Glutamatergic neuron (in vitro differentiated cells): ENCODE data around the gene SLC27A5. TPM values are rescaled to one million over a fixed set of nuclear protein-coding genes. Genes with fewer than 3 reads are reported as not detected.
A peak's percentile ranks its signal among the peaks of the same experiment; 100 is the strongest.

Experiments
- DNase-seq: peaks from one replicate; pipeline ENCODE4 v3.0.0; 2022
- H3K27ac Mint-ChIP-seq: one replicate; pipeline ENCODE4 v1.8.0; 2020; ENCODE audit warnings: mild to moderate bottlenecking, mixed read lengths, inconsistent platforms; ENCODE audit not compliant: unreplicated experiment
- H3K27me3 Mint-ChIP-seq: one replicate; pipeline ENCODE4 v1.8.0; 2020; ENCODE audit warnings: mild to moderate bottlenecking, moderate library complexity, mixed read lengths, inconsistent platforms; ENCODE audit not compliant: unreplicated experiment
- H3K36me3 Mint-ChIP-seq: one replicate; pipeline ENCODE4 v1.8.0; 2020; ENCODE audit warnings: mild to moderate bottlenecking, mixed read lengths, inconsistent platforms; ENCODE audit not compliant: unreplicated experiment
- H3K4me1 Mint-ChIP-seq: one replicate; pipeline ENCODE4 v1.8.0; 2020; ENCODE audit warnings: mild to moderate bottlenecking, low read depth, mixed read lengths, inconsistent platforms; ENCODE audit not compliant: unreplicated experiment
- H3K4me3 Mint-ChIP-seq: one replicate; pipeline ENCODE4 v1.8.0; 2020; ENCODE audit warnings: mild to moderate bottlenecking, mixed read lengths, inconsistent platforms; ENCODE audit not compliant: unreplicated experiment
- H3K9me3 Mint-ChIP-seq: one replicate; pipeline ENCODE4 v1.8.0; 2020; ENCODE audit warnings: mild to moderate bottlenecking, moderate library complexity, mixed read lengths, inconsistent platforms; ENCODE audit not compliant: unreplicated experiment
- total RNA-seq: library from RNA; stranded (reverse); fragmentation: NEBNext Ultra II Directional; extraction: Animal tissue kit (Norgen Biotek cat#: 25700); gene quantifications from one replicate; pipeline ENCODE4 v1.2.1, GENCODE V29; 2021; ENCODE audit not compliant: unreplicated experiment
- TF ChIP-seq, protein P1 (sequence below): fragments of 200-600 bp; sonication (generic); IDR thresholded peaks from one replicate; pipeline ENCODE4 v1.5.0; 2021; ENCODE audit not compliant: partially characterized antibody, unreplicated experiment

SLC27A5 gene
- total RNA-seq, 1 donor from 2014 or later: 7.4 TPM

DNA sequence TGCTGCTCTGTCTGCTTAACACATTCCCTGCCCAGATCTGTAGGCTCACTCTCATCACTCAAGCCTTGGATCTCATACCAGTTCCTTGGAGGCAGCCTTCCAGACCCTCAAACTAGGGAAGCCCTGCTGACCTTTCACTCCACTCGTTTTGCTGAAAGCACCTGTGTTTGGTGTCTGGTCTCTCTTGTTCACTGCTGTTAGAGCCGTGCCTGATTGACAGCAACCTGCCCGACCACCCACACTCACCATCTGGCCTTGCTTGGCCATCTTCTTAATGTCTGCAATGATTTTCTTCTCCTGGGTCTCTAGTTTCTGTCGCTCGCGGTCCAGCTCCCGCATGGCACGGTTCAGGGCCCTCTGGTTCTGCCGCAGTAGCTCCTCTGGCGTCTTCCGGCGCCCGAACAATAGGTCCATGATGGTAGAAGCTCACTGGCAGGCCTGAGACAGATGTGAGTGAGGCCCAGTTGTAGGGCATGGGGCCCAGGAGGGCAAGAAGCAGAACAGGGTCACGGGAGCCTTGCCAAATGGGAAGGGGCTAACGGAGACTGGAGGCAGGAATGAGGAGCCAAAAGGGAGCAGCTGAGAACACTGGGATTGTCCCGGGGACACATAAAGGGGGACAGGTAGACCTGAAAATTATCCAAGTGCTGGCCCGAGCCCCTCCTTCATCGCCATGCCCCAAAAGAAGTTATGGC is 42.2 kb upstream of the SLC27A5 start:
- H3K36me3 Mint-ChIP-seq: no peaks in the 10 kb centered on the region
- peaks cover 21% of the 10 kb centered on the region for H3K9me3 Mint-ChIP-seq
- TF ChIP-seq, protein P1, sequence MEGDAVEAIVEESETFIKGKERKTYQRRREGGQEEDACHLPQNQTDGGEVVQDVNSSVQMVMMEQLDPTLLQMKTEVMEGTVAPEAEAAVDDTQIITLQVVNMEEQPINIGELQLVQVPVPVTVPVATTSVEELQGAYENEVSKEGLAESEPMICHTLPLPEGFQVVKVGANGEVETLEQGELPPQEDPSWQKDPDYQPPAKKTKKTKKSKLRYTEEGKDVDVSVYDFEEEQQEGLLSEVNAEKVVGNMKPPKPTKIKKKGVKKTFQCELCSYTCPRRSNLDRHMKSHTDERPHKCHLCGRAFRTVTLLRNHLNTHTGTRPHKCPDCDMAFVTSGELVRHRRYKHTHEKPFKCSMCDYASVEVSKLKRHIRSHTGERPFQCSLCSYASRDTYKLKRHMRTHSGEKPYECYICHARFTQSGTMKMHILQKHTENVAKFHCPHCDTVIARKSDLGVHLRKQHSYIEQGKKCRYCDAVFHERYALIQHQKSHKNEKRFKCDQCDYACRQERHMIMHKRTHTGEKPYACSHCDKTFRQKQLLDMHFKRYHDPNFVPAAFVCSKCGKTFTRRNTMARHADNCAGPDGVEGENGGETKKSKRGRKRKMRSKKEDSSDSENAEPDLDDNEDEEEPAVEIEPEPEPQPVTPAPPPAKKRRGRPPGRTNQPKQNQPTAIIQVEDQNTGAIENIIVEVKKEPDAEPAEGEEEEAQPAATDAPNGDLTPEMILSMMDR: no peak
- DNase-seq: no peak
- H3K27ac Mint-ChIP-seq: peak overlapping the region; percentile 96
- H3K27me3 Mint-ChIP-seq: peaks cover 19% of the 10 kb centered on the region
- H3K4me1 Mint-ChIP-seq: peaks cover 16% of the 10 kb centered on the region
- H3K4me3 Mint-ChIP-seq: peak overlapping the region; percentile 97

DNA sequence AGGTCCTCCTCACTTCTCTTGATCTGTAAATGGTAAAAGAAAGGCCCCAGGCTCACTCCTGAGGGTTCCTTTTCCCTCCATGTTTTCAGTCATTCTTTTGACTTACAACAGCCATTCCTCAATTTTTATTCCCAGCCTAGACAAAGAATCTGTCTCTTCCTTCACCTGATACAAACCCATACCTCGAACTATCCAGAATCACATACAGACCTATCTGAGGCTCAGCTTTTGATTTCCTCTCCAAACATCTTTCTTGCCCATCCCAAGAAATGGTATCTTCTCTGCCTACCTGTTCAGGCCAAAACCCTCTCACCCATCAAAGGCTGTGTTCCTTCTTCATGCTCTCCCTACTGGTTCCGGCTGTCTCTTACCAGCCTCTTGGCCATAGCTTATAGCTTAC is 40.9 kb upstream of the SLC27A5 start:
- TF ChIP-seq, protein P1: no peak
- H3K27ac Mint-ChIP-seq: peak overlapping the region; percentile 3
- no peak for DNase-seq
- peaks cover 15% of the 10 kb centered on the region for H3K27me3 Mint-ChIP-seq
- H3K4me1 Mint-ChIP-seq: peaks cover 16% of the 10 kb centered on the region
- H3K9me3 Mint-ChIP-seq: peaks cover 15% of the 10 kb centered on the region
- H3K36me3 Mint-ChIP-seq: no peaks in the 10 kb centered on the region
- H3K4me3 Mint-ChIP-seq: peak overlapping the region; percentile 25

DNA sequence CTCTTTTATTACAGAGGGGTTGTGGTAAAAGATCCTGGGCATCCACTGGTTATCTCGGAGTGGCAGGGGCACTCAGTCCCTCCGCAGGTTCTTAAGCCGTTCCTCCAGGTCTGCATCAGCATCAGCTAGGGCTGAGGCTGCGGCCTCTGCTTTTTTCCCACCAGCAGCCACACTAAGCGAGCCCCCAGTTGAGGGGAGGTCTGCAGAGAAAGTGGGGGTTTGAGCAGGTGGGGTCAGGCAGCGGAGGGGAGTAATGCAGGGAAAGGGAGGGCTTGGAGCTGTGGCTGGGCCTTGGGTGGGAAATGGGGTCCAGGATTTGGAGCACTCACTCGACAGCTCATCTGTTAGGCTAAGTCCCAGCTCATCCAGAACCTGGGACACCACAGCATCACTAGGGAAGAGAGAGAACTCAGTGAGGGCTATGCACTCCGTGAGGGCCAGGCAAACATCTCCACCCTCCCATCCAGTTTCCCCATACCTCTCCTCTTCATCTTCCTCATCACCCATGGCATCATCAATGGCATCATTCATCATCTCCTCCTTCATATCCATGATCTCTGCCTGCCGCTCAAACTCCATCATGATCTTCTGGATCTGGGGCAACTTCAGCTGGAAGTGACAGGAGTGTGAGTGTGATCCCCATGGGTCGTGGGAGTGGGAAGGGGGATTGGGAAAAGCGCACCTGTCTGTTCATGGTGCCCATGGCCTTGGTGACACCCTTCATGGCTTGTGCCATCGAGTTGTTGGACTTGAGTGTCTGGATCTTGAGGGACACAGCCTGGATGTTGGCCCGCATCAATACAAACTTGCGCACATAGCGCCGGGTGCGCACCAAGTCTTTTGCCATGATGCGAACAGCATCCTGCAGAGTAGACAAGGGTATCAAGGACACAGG is 40.0 kb upstream of the SLC27A5 start:
- H3K27me3 Mint-ChIP-seq: peaks cover 14% of the 10 kb centered on the region
- H3K4me1 Mint-ChIP-seq: peaks cover 16% of the 10 kb centered on the region
- H3K4me3 Mint-ChIP-seq: peak overlapping the region; percentile 42
- peaks cover 17% of the 10 kb centered on the region for H3K9me3 Mint-ChIP-seq
- no peaks in the 10 kb centered on the region for H3K36me3 Mint-ChIP-seq
- DNase-seq: no peak
- TF ChIP-seq, protein P1: no peak
- H3K27ac Mint-ChIP-seq: no peak overlapping the region

DNA sequence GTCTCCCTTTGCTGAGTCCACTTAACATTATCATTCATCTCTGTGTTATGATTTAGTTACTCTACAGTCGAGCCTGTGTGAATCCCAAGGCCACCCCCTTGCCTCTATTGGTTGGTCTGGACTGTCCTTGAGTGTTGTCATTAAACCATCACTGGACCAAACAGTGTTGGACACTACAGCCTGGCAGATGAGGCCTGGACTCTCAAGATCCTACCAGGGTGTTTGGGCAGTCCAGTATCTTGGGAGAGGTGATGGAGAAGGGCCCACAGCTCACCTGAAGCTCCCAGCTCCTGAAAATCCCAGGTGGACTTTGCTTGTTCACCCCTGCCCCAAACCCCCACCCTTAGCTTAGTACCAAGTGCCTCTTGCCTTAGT is 39.3 kb upstream of the SLC27A5 start:
- Mint-ChIP-seq H3K36me3 (no peaks in the 10 kb centered on the region), H3K4me3 (peak overlapping the region; percentile 38), H3K4me1 (peaks cover 18% of the 10 kb centered on the region), H3K9me3 (peaks cover 23% of the 10 kb centered on the region), H3K27me3 (peaks cover 17% of the 10 kb centered on the region), H3K27ac (no peak overlapping the region)
- TF ChIP-seq, protein P1: no peak
- no peak for DNase-seq
